MM.1S (cell line): ENCODE measurements around the gene BPIFB1.

Experiments
- DNase-seq: peaks from one replicate; pipeline ENCODE4 v3.0.0-alpha.2; 2015
- H2AFZ ChIP-seq: fragments of 300-600 bp; sonication (generic); 2 replicates; pipeline ENCODE4 v1.6.0; 2016; ENCODE audit warnings: antibody characterized with exemption, low read length
- H3F3A ChIP-seq: fragments of 300-600 bp; sonication (generic); 2 replicates; pipeline ENCODE4 v1.6.1; 2016; ENCODE audit warnings: mild to moderate bottlenecking, antibody characterized with exemption, low read length, moderate library complexity, mixed read lengths; ENCODE audit not compliant: insufficient read depth
- H3K27ac ChIP-seq: fragments of 300-600 bp; sonication (generic); 2 replicates; pipeline ENCODE4 v1.5.1; 2016; ENCODE audit warnings: mild to moderate bottlenecking, low read length
- H3K27me3 ChIP-seq: fragments of 300-600 bp; sonication (generic); replicated peaks from 2 replicates; pipeline ENCODE4 v1.6.0; 2016; ENCODE audit warnings: low read length; ENCODE audit not compliant: insufficient read depth
- H3K36me3 ChIP-seq: fragments of 300-600 bp; sonication (generic); replicated peaks from 2 replicates; pipeline ENCODE4 v1.6.1; 2016; ENCODE audit warnings: mild to moderate bottlenecking, low read length, mixed read lengths; ENCODE audit not compliant: insufficient read depth
- H3K4me1 ChIP-seq: fragments of 300-600 bp; sonication (generic); 2 replicates; pipeline ENCODE4 v1.6.1; 2016; ENCODE audit warnings: low read length, mixed read lengths
- H3K4me2 ChIP-seq: fragments of 300-600 bp; sonication (generic); 2 replicates; pipeline ENCODE4 v1.6.0; 2016; ENCODE audit warnings: low read depth, low read length
- H3K4me3 ChIP-seq: fragments of 300-600 bp; sonication (generic); 2 replicates; pipeline ENCODE4 v1.5.1; 2016; ENCODE audit warnings: low read length, mixed read lengths
- H3K79me2 ChIP-seq: fragments of 300-600 bp; sonication (generic); 2 replicates; pipeline ENCODE4 v1.6.1; 2016; ENCODE audit warnings: mixed run types, low read length, mixed read lengths
- H3K9ac ChIP-seq: fragments of 300-600 bp; sonication (generic); 2 replicates; pipeline ENCODE4 v1.6.1; 2016; ENCODE audit warnings: low read length, mixed read lengths
- H3K9me2 ChIP-seq: fragments of 300-600 bp; sonication (generic); replicated peaks from 2 replicates; pipeline ENCODE4 v1.6.1; 2016; ENCODE audit warnings: mild to moderate bottlenecking, low read length, mixed read lengths; ENCODE audit not compliant: insufficient read depth
- H3K9me3 ChIP-seq: fragments of 300-600 bp; sonication (generic); replicated peaks from 2 replicates; pipeline ENCODE4 v1.6.1; 2016; ENCODE audit warnings: mild to moderate bottlenecking, low read length, mixed read lengths; ENCODE audit not compliant: insufficient read depth
- H4K20me1 ChIP-seq: fragments of 300-600 bp; sonication (generic); 2 replicates; pipeline ENCODE4 v1.6.1; 2016; ENCODE audit warnings: mild to moderate bottlenecking, low read length, moderate library complexity, mixed read lengths; ENCODE audit not compliant: insufficient read depth
- EZH2 ChIP-seq: fragments of 300-600 bp; sonication (generic); optimal IDR thresholded peaks from 2 replicates; pipeline ENCODE3; 2017; ENCODE audit warnings: low read depth, mild to moderate bottlenecking, antibody characterized with exemption, low read length, mixed read lengths
- EZH2phosphoT487 ChIP-seq: fragments of 300-600 bp; sonication (generic); IDR thresholded peaks from 2 replicates; pipeline ENCODE4 v1.6.1; 2018; ENCODE audit warnings: antibody characterized with exemption, low read length
- TF ChIP-seq, protein P1 (sequence below): fragments of 300-600 bp; sonication (generic); IDR thresholded peaks from 2 replicates; pipeline ENCODE4 v1.5.1; 2016; ENCODE audit warnings: antibody characterized with exemption, low read length, mixed read lengths

The BPIFB1 gene

DNA sequence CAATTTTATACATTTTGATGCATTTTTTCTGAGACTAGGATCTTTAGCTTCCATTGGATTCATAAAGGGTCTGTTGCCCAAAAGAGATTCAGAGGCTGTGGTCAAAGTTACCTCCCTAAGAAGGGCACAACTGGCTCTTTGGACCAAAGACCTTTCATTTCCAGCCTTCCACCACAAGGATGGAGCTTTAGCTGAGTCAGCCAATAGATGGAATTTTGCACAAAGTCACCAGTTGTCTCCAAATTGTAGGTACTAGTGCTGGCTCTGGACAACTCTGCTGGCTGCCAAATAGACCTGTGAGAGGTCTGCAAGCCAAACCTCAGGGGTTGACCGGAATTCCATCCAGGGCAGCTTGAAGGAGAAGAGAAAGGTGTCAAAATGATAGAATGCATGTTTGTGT is 46.7 kb upstream of the BPIFB1 start:
- H3K9ac ChIP-seq: no peak overlapping the region
- DNase-seq: no peak
- H3K4me3 ChIP-seq: no peak overlapping the region
- H3K36me3 ChIP-seq: no peaks in the 10 kb centered on the region
- H3K9me2 ChIP-seq: no peaks in the 10 kb centered on the region
- no peaks in the 10 kb centered on the region for H3K9me3 ChIP-seq
- no peaks in the 10 kb centered on the region for H3K4me1 ChIP-seq
- no peaks in the 10 kb centered on the region for H3K79me2 ChIP-seq
- no peak overlapping the region for H3K27ac ChIP-seq
- no peaks in the 10 kb centered on the region for H3F3A ChIP-seq
- no peak for TF ChIP-seq EZH2phosphoT487
- H4K20me1 ChIP-seq: no peaks in the 10 kb centered on the region
- peaks cover 21% of the 10 kb centered on the region for H3K27me3 ChIP-seq
- H2AFZ ChIP-seq: no peak overlapping the region
- no peak overlapping the region for H3K4me2 ChIP-seq

DNA sequence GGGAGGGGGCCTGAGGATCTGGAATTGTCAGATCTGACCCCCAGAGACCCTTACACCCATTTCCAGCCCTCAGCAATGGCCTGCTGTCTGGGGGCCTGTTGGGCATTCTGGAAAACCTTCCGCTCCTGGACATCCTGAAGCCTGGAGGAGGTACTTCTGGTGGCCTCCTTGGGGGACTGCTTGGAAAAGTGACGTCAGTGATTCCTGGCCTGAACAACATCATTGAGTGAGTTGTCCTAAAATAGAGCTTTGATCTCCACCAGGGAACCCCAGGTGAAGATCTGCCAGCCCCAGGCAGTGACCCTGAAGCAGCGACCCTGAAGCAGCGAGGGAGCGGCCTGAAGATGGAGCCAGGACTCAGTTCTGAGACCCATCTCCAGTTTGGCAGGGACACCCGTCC is 45.0 kb upstream of the BPIFB1 start:
- H3K9me3 ChIP-seq: no peaks in the 10 kb centered on the region
- H3K4me2 ChIP-seq: no peak overlapping the region
- H3K27me3 ChIP-seq: peaks cover 16% of the 10 kb centered on the region
- no peak for DNase-seq
- no peaks in the 10 kb centered on the region for H3K4me1 ChIP-seq
- H3K9me2 ChIP-seq: no peaks in the 10 kb centered on the region
- H2AFZ ChIP-seq: no peak overlapping the region
- no peaks in the 10 kb centered on the region for H3K36me3 ChIP-seq
- no peak overlapping the region for H3K4me3 ChIP-seq
- H3K27ac ChIP-seq: no peak overlapping the region
- TF ChIP-seq EZH2: no peak
- TF ChIP-seq, protein P1, sequence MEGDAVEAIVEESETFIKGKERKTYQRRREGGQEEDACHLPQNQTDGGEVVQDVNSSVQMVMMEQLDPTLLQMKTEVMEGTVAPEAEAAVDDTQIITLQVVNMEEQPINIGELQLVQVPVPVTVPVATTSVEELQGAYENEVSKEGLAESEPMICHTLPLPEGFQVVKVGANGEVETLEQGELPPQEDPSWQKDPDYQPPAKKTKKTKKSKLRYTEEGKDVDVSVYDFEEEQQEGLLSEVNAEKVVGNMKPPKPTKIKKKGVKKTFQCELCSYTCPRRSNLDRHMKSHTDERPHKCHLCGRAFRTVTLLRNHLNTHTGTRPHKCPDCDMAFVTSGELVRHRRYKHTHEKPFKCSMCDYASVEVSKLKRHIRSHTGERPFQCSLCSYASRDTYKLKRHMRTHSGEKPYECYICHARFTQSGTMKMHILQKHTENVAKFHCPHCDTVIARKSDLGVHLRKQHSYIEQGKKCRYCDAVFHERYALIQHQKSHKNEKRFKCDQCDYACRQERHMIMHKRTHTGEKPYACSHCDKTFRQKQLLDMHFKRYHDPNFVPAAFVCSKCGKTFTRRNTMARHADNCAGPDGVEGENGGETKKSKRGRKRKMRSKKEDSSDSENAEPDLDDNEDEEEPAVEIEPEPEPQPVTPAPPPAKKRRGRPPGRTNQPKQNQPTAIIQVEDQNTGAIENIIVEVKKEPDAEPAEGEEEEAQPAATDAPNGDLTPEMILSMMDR: no peak
- no peak for TF ChIP-seq EZH2phosphoT487
- H4K20me1 ChIP-seq: no peaks in the 10 kb centered on the region
- H3K79me2 ChIP-seq: no peaks in the 10 kb centered on the region
- no peaks in the 10 kb centered on the region for H3F3A ChIP-seq
- no peak overlapping the region for H3K9ac ChIP-seq

DNA sequence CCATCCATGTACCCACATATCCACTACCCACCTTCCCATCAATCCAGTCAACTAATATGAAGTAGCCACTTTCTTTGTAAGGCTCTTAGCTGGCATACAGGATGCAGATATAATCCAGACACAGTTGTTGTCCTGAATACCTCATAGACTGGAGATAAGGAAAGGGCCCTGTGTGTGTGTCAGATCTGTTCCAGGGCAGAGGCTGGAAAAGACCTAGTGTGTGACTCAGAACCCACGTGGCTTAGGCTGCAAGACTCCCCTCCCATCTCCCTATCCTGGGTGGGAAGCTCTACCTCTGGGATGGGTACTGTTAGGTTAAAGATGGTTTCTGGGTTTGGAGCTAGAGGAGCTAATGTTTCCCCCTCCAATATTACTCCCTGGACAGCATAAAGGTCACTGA is 43.6 kb upstream of the BPIFB1 start:
- Histone ChIP-seq H3K4me2 (no peak overlapping the region), H2AFZ (no peak overlapping the region), H4K20me1 (no peaks in the 10 kb centered on the region), H3K79me2 (no peaks in the 10 kb centered on the region), H3K9ac (no peak overlapping the region), H3K36me3 (no peaks in the 10 kb centered on the region), H3K27me3 (peaks cover 16% of the 10 kb centered on the region), H3K27ac (no peak overlapping the region), H3F3A (no peaks in the 10 kb centered on the region), H3K9me2 (no peaks in the 10 kb centered on the region), H3K4me3 (no peak overlapping the region), H3K9me3 (no peaks in the 10 kb centered on the region), H3K4me1 (no peaks in the 10 kb centered on the region)
- TF ChIP-seq EZH2phosphoT487 (no peak), EZH2 (no peak)
- TF ChIP-seq, protein P1: no peak
- DNase-seq: no peak

DNA sequence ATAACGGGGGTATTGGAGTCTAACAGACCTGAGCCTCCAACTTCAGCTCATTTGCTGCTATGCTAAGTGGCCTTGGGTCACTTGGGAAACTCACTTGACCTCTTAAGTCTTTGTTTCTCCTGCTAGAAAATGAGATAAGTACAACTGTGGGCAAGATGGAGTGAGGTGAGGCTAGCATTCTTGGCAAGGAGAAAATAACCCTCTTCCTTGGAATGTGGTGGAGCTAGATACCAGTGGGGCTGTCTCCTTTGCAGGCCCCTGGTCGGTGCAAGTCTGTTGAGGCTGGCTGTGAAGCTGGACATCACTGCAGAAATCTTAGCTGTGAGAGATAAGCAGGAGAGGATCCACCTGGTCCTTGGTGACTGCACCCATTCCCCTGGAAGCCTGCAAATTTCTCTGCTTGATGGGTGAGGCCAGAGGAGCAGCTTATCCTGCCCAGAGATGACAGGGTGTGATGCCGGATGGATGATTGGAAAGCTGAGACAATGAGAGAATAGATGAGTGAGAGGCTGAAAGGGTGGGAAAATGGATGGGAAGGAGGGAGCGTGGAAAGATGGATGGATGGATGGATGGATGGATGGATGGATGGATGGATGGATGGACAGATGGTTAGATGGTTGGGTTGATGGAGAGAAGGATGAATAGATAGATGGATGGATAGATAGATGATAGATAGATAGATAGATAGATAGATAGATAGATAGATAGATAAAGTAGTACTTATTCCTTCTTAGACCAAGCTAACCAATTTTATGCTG is 42.9 kb upstream of the BPIFB1 start:
- Histone ChIP-seq H3K36me3 (no peaks in the 10 kb centered on the region), H3K79me2 (no peaks in the 10 kb centered on the region), H3K9me3 (no peaks in the 10 kb centered on the region), H3K27ac (no peak overlapping the region), H4K20me1 (no peaks in the 10 kb centered on the region), H3K4me2 (no peak overlapping the region), H3K4me1 (no peaks in the 10 kb centered on the region), H3K27me3 (peaks cover 16% of the 10 kb centered on the region), H3K9me2 (no peaks in the 10 kb centered on the region), H2AFZ (no peak overlapping the region), H3K9ac (no peak overlapping the region), H3K4me3 (no peak overlapping the region), H3F3A (no peaks in the 10 kb centered on the region)
- TF ChIP-seq EZH2 (no peak), EZH2phosphoT487 (no peak)
- TF ChIP-seq, protein P1: no peak
- DNase-seq: no peak
